Liver (tissue), 9 donors: Measurements from ENCODE around the gene FREY1. TPM values are rescaled to one million over a fixed set of nuclear protein-coding genes. Genes with fewer than 3 reads are reported as not detected.
A peak's percentile ranks its signal among the peaks of the same experiment; 100 is the strongest.

Source experiments
- DNase-seq: peaks from one replicate; pipeline ENCODE4 v3.0.0-alpha.2; 2017; ENCODE audit warnings: low spot score
- H3K27ac ChIP-seq, 2 donors: one replicate each; pipeline ENCODE4 v1.7.0; 2013; ENCODE audit warnings: inconsistent platforms in 2 of 2, low read length in 2 of 2, control low read depth in 1 of 2, low read depth in 1 of 2, mild to moderate bottlenecking in 1 of 2
- H3K27me3 ChIP-seq, 4 donors: one replicate each; pipeline versions ENCODE4 v1.6.1 to v1.7.0; 2013; ENCODE audit warnings: low read length in 3 of 4, inconsistent platforms in 1 of 4, mild to moderate bottlenecking in 1 of 4, moderate library complexity in 1 of 4; ENCODE audit not compliant: control insufficient read depth in 4 of 4, insufficient read depth in 4 of 4
- H3K36me3 ChIP-seq, 4 donors: one replicate each; pipeline versions ENCODE4 v1.6.1 to v1.7.0; 2013; ENCODE audit warnings: low read length in 3 of 4, mild to moderate bottlenecking in 3 of 4, low read depth in 1 of 4, moderate library complexity in 1 of 4; ENCODE audit not compliant: control insufficient read depth in 4 of 4, insufficient read depth in 3 of 4
- H3K4me1 ChIP-seq, 4 donors: one replicate each; pipeline versions ENCODE4 v1.6.1 to v1.7.0; 2013; ENCODE audit warnings: low read length in 3 of 4, mild to moderate bottlenecking in 3 of 4, moderate library complexity in 1 of 4; ENCODE audit not compliant: control insufficient read depth in 4 of 4, insufficient read depth in 4 of 4
- H3K4me3 ChIP-seq, 3 donors: one replicate each; pipeline versions ENCODE4 v1.6.1 to v1.7.0; 2013; ENCODE audit warnings: low read length in 3 of 3, control low read depth in 1 of 3, low read depth in 1 of 3, mild to moderate bottlenecking in 1 of 3
- H3K9ac ChIP-seq, 2 donors: one replicate each; pipeline ENCODE4 v1.7.0; 2013; ENCODE audit warnings: low read length in 2 of 2, mild to moderate bottlenecking in 2 of 2, moderate library complexity in 2 of 2, control low read depth in 1 of 2, low read depth in 1 of 2
- H3K9me3 ChIP-seq, 4 donors: one replicate each; pipeline versions ENCODE4 v1.6.1 to v1.7.0; 2013; ENCODE audit warnings: low read length in 3 of 4; ENCODE audit not compliant: control insufficient read depth in 4 of 4
- EGR1 ChIP-seq, 2 donors: IDR thresholded peaks; 2 replicates each; pipeline ENCODE4 v1.6.1; 2016 to 2018; ENCODE audit warnings: antibody characterized with exemption in 2 of 2, low read depth in 2 of 2
- FOXA1 ChIP-seq: IDR thresholded peaks from 2 replicates; pipeline ENCODE4 v1.6.1; 2016; ENCODE audit warnings: antibody characterized with exemption
- FOXA2 ChIP-seq: IDR thresholded peaks from 2 replicates; pipeline ENCODE4 v1.6.1; 2016; ENCODE audit warnings: antibody characterized with exemption
- HNF4A ChIP-seq, 2 donors: conservative IDR thresholded peaks; 2 replicates each; pipeline ENCODE4 v1.6.1; 2016; ENCODE audit warnings: antibody characterized with exemption in 2 of 2, mild to moderate bottlenecking in 2 of 2
- HNF4G ChIP-seq: IDR thresholded peaks from 2 replicates; pipeline ENCODE4 v1.6.1; 2016; ENCODE audit warnings: antibody characterized with exemption
- JUND ChIP-seq, 2 donors: IDR thresholded peaks; 2 replicates each; pipeline ENCODE4 v1.6.1; 2016; ENCODE audit warnings: antibody characterized with exemption in 2 of 2
- NR2F2 ChIP-seq: IDR thresholded peaks from 2 replicates; pipeline ENCODE4 v1.6.1; 2016; ENCODE audit warnings: antibody characterized with exemption
- RAD21 ChIP-seq, 2 donors: IDR thresholded peaks; 2 replicates each; pipeline ENCODE4 v1.6.1; 2016; ENCODE audit warnings: antibody characterized with exemption in 2 of 2, mild to moderate bottlenecking in 2 of 2
- RXRA ChIP-seq, 2 donors: IDR thresholded peaks; 2 replicates each; pipeline ENCODE4 v1.6.1; 2017 to 2018; ENCODE audit warnings: antibody characterized with exemption in 2 of 2, mild to moderate bottlenecking in 1 of 2
- SP1 ChIP-seq: IDR thresholded peaks from 2 replicates; pipeline ENCODE4 v1.6.1; 2018; ENCODE audit warnings: antibody characterized with exemption, mild to moderate bottlenecking
- TAF1 ChIP-seq: conservative IDR thresholded peaks from 2 replicates; pipeline ENCODE4 v1.6.1; 2016; ENCODE audit warnings: antibody characterized with exemption, mild to moderate bottlenecking
- YY1 ChIP-seq: IDR thresholded peaks from 2 replicates; pipeline ENCODE4 v1.6.1; 2016; ENCODE audit warnings: antibody characterized with exemption, mild to moderate bottlenecking
- WGBS: extraction: QIAGEN DNeasy Blood & Tissue Kit; methylation state at CpG from one replicate; pipeline ENCODE4 v1.1.7; 2013; 5-methylcytosine and 5-hydroxymethylcytosine counted together
- polyA plus RNA-seq, 2 donors: library from polyadenylated mRNA; stranded (reverse) in 1 of 2; unstranded in 1 of 2; fragments of 200-250 nt in 1 of 2; fragments of >200 nt in 1 of 2; fragmentation: Nextera tagmentation in 1 of 2; extraction: Ambion mirVana in 1 of 2; gene quantifications; one replicate each; pipeline versions ENCODE4 v1.2.1 to v1.2.3, GENCODE V29; 2013 to 2015
- total RNA-seq, 2 donors: library from RNA; depleted of rRNA; stranded (reverse); fragments of >200 nt; gene quantifications; one replicate each; pipeline ENCODE4 v1.2.3, GENCODE V29; 2014
- TF ChIP-seq, protein P1 (sequence below): IDR thresholded peaks from 2 replicates; pipeline ENCODE4 v1.6.1; 2016; ENCODE audit warnings: antibody characterized with exemption, mild to moderate bottlenecking
- TF ChIP-seq, protein P2 (sequence below): fragments of 150-350 bp; IDR thresholded peaks from 2 replicates; pipeline ENCODE4 v1.5.1; 2017; ENCODE audit warnings: improper control_type of control experiment, low read depth, low read length; ENCODE audit not compliant: missing input control
- TF ChIP-seq, protein P3 (sequence below): IDR thresholded peaks from 2 replicates; pipeline ENCODE4 v1.6.1; 2016; ENCODE audit warnings: antibody characterized with exemption
- donor health status: healthy.
- donor health status: healthy.
- donor health status: healthy.
- donor health status: healthy.
- donor health status: healthy.

FREY1 gene
- total and polyA plus RNA-seq, 4 donors: 0.18 to 2.1 (median 0.75) TPM; not detected in 1

DNA sequence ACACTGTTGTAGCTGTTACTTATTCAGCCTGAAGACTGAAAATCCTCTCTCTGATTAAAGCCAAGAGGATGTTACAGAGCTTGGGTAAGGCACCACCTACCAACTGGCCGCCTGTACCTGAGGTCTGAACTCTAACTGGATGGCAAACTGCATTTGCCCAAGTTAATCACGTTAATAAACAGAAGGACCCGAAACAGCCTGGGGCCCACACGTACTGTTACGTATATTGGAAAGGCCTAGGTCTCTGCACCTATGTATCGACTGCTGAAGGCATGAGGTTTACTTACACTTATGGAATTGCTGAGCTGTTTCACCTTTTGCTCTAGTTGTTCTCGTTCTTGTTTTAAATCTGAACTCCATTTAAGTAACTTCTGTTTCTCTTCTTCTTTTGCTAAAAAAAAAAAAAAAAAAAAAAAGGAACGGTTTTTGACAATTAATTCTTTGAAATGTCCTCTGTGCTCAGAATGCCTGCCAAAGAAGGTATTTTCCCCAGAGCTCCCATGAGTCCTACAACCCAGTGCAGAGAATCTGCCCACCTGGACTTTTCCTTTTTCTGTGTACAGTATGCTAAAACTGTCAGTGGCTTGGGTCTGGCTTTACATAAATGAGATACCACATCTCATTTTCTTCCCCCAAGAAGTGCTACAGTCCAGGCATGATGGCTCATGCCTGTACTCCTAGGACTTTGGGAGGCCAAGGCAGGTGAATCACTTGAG lies 28.4 kb upstream of the FREY1 start:
- Histone ChIP-seq H3K9ac (no peak overlapping the region), H3K4me3 (no peak overlapping the region), H3K27ac (no peak overlapping the region), H3K4me1 (peaks cover 10 to 23% (median 20%) of the 10 kb centered on the region in 4 donors), H3K9me3 (no peaks in the 10 kb centered on the region), H3K27me3 (no peaks in the 10 kb centered on the region), H3K36me3 (peaks cover 2 to 15% (median 6%) of the 10 kb centered on the region in 4 donors)
- TF ChIP-seq HNF4G (no peak), NR2F2 (no peak), JUND (IDR thresholded peaks at IDR 0.05) (no peak), YY1 (no peak), TAF1 (no peak), FOXA1 (no peak), SP1 (no peak), EGR1 (IDR thresholded peaks at IDR 0.05; ENCODE audit: low read depth in 2 of 2) (no peak), HNF4A (conservative IDR thresholded peaks at IDR 0.05) (no peak)
- TF ChIP-seq, protein P1, sequence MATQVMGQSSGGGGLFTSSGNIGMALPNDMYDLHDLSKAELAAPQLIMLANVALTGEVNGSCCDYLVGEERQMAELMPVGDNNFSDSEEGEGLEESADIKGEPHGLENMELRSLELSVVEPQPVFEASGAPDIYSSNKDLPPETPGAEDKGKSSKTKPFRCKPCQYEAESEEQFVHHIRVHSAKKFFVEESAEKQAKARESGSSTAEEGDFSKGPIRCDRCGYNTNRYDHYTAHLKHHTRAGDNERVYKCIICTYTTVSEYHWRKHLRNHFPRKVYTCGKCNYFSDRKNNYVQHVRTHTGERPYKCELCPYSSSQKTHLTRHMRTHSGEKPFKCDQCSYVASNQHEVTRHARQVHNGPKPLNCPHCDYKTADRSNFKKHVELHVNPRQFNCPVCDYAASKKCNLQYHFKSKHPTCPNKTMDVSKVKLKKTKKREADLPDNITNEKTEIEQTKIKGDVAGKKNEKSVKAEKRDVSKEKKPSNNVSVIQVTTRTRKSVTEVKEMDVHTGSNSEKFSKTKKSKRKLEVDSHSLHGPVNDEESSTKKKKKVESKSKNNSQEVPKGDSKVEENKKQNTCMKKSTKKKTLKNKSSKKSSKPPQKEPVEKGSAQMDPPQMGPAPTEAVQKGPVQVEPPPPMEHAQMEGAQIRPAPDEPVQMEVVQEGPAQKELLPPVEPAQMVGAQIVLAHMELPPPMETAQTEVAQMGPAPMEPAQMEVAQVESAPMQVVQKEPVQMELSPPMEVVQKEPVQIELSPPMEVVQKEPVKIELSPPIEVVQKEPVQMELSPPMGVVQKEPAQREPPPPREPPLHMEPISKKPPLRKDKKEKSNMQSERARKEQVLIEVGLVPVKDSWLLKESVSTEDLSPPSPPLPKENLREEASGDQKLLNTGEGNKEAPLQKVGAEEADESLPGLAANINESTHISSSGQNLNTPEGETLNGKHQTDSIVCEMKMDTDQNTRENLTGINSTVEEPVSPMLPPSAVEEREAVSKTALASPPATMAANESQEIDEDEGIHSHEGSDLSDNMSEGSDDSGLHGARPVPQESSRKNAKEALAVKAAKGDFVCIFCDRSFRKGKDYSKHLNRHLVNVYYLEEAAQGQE: no peak
- TF ChIP-seq, protein P2, sequence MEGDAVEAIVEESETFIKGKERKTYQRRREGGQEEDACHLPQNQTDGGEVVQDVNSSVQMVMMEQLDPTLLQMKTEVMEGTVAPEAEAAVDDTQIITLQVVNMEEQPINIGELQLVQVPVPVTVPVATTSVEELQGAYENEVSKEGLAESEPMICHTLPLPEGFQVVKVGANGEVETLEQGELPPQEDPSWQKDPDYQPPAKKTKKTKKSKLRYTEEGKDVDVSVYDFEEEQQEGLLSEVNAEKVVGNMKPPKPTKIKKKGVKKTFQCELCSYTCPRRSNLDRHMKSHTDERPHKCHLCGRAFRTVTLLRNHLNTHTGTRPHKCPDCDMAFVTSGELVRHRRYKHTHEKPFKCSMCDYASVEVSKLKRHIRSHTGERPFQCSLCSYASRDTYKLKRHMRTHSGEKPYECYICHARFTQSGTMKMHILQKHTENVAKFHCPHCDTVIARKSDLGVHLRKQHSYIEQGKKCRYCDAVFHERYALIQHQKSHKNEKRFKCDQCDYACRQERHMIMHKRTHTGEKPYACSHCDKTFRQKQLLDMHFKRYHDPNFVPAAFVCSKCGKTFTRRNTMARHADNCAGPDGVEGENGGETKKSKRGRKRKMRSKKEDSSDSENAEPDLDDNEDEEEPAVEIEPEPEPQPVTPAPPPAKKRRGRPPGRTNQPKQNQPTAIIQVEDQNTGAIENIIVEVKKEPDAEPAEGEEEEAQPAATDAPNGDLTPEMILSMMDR: no peak
- 93% methylated on average over 8 of the region's 8 CpGs for WGBS
- no peak for DNase-seq

GRCh38 chr11:45934580-45935318 lies 27.7 kb upstream of the FREY1 start:
- Histone ChIP-seq H3K9me3 (no peaks in the 10 kb centered on the region), H3K4me1 (peaks cover 10 to 23% (median 20%) of the 10 kb centered on the region in 4 donors), H3K27me3 (no peaks in the 10 kb centered on the region), H3K36me3 (peaks cover 2 to 15% (median 6%) of the 10 kb centered on the region in 4 donors), H3K4me3 (no peak overlapping the region), H3K27ac (no peak overlapping the region), H3K9ac (no peak overlapping the region)
- TF ChIP-seq RXRA (IDR thresholded peaks at IDR 0.05): peak; percentile 44 to 58
- TF ChIP-seq YY1: peak; percentile 29
- TF ChIP-seq SP1: peak; percentile 57
- TF ChIP-seq, protein P3, sequence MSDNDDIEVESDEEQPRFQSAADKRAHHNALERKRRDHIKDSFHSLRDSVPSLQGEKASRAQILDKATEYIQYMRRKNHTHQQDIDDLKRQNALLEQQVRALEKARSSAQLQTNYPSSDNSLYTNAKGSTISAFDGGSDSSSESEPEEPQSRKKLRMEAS: no peak
- TF ChIP-seq, protein P2: no peak
- TF ChIP-seq RAD21 (IDR thresholded peaks at IDR 0.05): peak in 1 of 2 donors; percentile 15
- no peak for TF ChIP-seq FOXA2
- TF ChIP-seq, protein P1: peak; percentile 57
- peak; percentile 70 to 71 for TF ChIP-seq HNF4A (conservative IDR thresholded peaks at IDR 0.05)
- 81% methylated on average over 12 of the region's 12 CpGs for WGBS
- no peak for DNase-seq
